Subcutaneous adipose tissue (tissue), 4 donors: Measurements from ENCODE around the gene PLPP1. TPM values are rescaled to one million over a fixed set of nuclear protein-coding genes. Genes with fewer than 3 reads are reported as not detected.

Source experiments
- total RNA-seq, 4 donors: library from RNA; depleted of rRNA; stranded (reverse); fragments of >200 nt; gene quantifications; one replicate each; pipeline ENCODE4 v1.1.0, GENCODE V29; 2016
- TF ChIP-seq, protein P1 (sequence below): fragments of 450-650 bp; IDR thresholded peaks from one replicate; pipeline ENCODE4 v1.5.1; 2016; ENCODE audit warnings: low read depth, mild to moderate bottlenecking, control low read depth, antibody characterized with exemption, moderate library complexity

Gene PLPP1
- total RNA-seq, 4 donors from 2014 or later = 214 to 413 (median 287) TPM

DNA sequence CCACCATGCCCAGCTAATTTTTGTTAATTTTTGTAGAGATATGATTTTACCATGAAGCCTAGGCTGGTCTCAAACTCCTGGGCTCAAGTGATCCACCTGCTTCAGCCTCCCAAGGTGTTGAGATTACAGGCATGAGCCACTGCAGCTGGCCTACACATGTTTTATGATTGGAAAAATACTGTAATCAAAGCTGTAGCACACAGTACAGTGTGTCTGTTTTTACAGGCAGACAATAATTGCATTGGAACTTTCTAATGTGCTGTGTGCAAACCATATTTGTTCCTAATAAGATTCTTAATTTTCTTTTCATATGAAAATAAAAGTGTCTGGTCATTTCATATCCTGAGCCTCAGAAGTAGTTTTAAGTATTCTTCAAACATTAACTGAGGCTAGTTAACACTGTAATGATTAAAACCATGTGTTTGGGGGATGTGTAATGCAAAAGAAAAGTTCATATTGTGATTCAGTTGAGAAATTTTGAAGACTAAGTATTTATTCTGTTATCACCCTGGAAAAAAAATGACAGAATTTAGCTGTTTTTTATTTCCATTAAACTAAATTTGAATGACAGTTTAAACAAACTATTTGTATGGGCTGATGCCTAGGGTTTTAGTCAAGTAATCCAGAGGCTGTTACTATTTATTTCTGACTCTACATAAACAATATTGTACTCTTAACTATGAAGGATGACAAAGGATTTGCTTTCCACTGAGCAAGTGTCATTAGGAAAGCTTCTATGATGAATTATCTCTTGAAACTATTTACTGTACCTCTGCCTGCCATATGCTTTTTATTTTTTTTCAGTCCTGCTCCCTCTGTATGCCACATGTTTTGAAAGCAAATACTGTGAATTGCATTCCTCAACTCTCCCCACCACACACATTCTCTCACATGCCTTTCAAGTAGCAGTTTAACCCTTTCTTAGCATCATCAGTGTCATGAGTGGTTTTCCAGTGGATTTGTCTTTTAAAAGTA lies 115.5 kb downstream of the PLPP1 start:
- TF ChIP-seq, protein P1, sequence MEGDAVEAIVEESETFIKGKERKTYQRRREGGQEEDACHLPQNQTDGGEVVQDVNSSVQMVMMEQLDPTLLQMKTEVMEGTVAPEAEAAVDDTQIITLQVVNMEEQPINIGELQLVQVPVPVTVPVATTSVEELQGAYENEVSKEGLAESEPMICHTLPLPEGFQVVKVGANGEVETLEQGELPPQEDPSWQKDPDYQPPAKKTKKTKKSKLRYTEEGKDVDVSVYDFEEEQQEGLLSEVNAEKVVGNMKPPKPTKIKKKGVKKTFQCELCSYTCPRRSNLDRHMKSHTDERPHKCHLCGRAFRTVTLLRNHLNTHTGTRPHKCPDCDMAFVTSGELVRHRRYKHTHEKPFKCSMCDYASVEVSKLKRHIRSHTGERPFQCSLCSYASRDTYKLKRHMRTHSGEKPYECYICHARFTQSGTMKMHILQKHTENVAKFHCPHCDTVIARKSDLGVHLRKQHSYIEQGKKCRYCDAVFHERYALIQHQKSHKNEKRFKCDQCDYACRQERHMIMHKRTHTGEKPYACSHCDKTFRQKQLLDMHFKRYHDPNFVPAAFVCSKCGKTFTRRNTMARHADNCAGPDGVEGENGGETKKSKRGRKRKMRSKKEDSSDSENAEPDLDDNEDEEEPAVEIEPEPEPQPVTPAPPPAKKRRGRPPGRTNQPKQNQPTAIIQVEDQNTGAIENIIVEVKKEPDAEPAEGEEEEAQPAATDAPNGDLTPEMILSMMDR = no peak

DNA sequence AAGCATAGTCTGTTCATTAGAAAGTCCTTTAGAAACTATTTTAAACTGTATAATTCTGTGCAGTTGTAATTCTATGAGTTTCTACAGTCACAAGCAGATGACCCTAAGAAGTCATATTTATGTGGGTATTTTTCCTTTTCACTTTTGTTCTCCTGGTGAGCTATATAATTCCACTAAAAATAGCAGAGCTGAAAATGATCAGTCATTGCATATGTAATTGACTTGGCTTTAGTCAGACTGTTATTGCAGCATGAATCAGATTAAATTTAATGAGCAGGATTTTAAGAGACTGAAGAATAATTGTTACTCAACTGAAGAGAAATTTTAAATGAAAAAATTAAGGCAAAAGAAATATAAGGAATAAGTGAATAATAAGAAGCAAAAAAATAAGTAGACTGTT lies 118.5 kb downstream of the PLPP1 start:
- TF ChIP-seq, protein P1 = no peak

DNA sequence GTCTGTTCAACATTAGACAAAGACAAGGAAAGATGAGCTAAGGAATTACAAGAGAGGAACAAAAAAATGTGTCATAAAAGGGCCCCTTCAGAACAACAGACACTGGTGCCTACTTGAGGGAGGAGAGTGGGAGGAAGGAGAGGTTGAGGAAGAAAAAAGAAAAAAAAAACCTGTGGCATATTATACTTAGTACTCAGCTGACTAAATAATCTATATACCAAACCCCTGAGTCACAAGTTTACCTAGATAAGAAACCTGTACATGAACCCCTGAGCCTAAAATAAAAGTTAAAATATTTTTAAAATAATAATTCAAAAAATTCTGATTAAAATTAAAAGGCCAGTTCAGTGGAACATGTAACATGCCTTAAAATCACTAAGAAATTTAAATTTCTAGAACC lies 119.7 kb downstream of the PLPP1 start:
- TF ChIP-seq, protein P1 = no peak

DNA sequence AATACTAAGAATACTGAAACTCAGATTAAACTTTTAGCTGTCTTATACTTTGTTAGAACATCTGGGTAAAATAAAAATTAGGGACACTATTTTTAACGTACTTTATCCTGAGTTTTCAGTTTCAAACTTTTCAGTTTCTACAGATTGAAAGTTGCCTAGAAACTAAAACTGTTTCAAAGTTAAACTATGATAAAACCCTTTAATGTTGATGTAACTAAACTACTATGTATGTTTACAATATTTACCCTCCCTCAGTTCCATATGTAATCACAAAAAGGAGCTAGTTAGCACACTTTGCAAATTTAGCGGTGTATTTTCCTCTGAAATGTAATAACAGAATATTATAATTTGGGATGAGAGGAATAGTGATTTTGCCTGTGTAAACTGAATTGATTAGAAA lies 121.1 kb downstream of the PLPP1 start:
- TF ChIP-seq, protein P1 = no peak

DNA sequence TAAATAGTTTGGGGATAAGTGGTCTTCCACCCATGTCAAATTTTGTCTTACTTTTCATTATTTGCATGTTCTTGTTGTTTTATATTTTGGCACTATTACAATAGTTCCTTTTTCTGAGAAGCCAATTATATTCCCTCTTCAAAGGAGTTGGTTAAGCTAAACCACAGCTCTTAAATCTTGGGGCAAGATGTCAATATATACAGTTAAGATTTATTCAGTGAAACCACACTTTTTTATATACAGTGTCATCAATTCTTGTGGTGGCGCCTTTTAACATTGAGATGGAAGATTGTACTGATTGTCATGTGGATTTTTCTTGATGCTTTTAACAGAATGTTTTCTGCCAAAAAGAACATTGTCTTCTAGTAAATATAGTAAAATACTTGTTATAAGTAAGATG lies 122.9 kb downstream of the PLPP1 start:
- TF ChIP-seq, protein P1 = no peak

DNA sequence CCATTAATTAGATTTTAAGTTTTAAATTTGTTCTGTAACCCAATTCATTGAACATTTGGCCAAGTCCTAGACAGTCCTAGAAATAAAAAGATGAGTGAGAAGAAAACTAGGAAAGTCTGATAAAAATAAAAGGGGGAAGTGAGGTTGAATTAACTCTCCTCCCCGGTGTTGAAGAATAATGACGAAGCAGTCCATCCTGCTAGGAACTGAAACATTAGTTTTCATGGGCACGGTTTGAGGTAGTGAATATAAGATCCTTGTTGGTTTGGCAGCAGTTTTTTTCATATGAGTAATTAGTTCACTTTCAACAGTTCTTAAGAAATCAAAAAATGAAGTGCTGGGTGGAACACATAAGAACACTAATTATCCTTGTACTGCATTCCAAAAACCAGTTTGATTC lies 123.9 kb downstream of the PLPP1 start:
- TF ChIP-seq, protein P1 = no peak

DNA sequence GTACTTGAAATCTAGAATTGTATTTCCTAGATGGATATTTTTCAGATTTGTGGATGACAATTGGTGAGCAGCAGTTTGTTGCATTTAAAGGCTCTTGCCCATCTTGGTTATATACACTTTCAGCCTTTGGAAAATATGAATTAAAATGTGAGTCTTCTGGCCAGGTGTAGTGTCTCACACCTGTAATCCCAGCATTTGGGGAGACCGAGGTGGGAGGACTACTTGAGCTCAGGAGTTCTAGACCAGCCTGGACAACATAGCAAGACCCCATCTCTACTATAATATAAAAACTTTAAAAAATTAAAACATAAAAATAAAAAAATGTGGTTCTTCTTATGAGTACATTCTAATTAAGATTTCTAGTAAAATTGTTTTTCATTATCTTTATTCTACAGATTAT lies 125.0 kb downstream of the PLPP1 start:
- TF ChIP-seq, protein P1 = no peak
